HEK293 (cell line): ENCODE measurements around the gene AP5Z1.

ENCODE experiments used
- FEZF1 ChIP-seq: fragments of 450-650 bp; formaldehyde crosslinking; IDR thresholded peaks from 2 replicates; pipeline ENCODE4 v1.5.1; 2016; ENCODE audit warnings: missing biosample characterization, missing genetic modification characterization
- HOXD13 ChIP-seq: sonication (generic); formaldehyde crosslinking; IDR thresholded peaks from 2 replicates; pipeline ENCODE4 v1.8.0; 2022; ENCODE audit warnings: missing genetic modification reagents, borderline replicate concordance
- MZF1 ChIP-seq: fragments of 450-650 bp; formaldehyde crosslinking; IDR thresholded peaks from 2 replicates; pipeline ENCODE4 v1.5.1; 2017; ENCODE audit warnings: missing biosample characterization, missing genetic modification characterization, borderline replicate concordance
- SCRT2 ChIP-seq: fragments of 450-650 bp; formaldehyde crosslinking; IDR thresholded peaks from 2 replicates; pipeline ENCODE4 v1.5.1; 2016; ENCODE audit warnings: missing biosample characterization, missing genetic modification characterization
- TCF7L2 ChIP-seq: IDR thresholded peaks from 2 replicates; pipeline ENCODE4 v1.6.1; 2011; ENCODE audit warnings: low read depth, mild to moderate bottlenecking, inconsistent platforms, low read length, moderate library complexity, borderline replicate concordance
- YY2 ChIP-seq: fragments of 450-650 bp; formaldehyde crosslinking; IDR thresholded peaks from 2 replicates; pipeline ENCODE4 v1.5.1; 2016; ENCODE audit warnings: missing biosample characterization, missing genetic modification characterization
- ZBTB48 ChIP-seq: fragments of 450-650 bp; formaldehyde crosslinking; IDR thresholded peaks from 2 replicates; pipeline ENCODE4 v1.5.1; 2016; ENCODE audit warnings: missing biosample characterization, missing genetic modification characterization
- ZNF24 ChIP-seq: fragments of 450-650 bp; formaldehyde crosslinking; IDR thresholded peaks from 2 replicates; pipeline ENCODE4 v1.5.1; 2016; ENCODE audit warnings: missing biosample characterization, missing genetic modification characterization
- ZNF776 ChIP-seq: fragments of 450-650 bp; formaldehyde crosslinking; IDR thresholded peaks from 2 replicates; pipeline ENCODE4 v1.5.0; 2017; ENCODE audit warnings: missing biosample characterization, missing genetic modification characterization, borderline replicate concordance
- TF ChIP-seq, protein P1 (sequence below): fragments of 450-650 bp; formaldehyde crosslinking; IDR thresholded peaks from 2 replicates; pipeline ENCODE4 v1.5.1; 2016; ENCODE audit warnings: missing biosample characterization, missing genetic modification characterization
- TF ChIP-seq, protein P2 (sequence below): fragments of 450-650 bp; formaldehyde crosslinking; IDR thresholded peaks from 2 replicates; pipeline ENCODE4 v1.5.1; 2016; ENCODE audit warnings: missing biosample characterization, missing genetic modification characterization

DNA sequence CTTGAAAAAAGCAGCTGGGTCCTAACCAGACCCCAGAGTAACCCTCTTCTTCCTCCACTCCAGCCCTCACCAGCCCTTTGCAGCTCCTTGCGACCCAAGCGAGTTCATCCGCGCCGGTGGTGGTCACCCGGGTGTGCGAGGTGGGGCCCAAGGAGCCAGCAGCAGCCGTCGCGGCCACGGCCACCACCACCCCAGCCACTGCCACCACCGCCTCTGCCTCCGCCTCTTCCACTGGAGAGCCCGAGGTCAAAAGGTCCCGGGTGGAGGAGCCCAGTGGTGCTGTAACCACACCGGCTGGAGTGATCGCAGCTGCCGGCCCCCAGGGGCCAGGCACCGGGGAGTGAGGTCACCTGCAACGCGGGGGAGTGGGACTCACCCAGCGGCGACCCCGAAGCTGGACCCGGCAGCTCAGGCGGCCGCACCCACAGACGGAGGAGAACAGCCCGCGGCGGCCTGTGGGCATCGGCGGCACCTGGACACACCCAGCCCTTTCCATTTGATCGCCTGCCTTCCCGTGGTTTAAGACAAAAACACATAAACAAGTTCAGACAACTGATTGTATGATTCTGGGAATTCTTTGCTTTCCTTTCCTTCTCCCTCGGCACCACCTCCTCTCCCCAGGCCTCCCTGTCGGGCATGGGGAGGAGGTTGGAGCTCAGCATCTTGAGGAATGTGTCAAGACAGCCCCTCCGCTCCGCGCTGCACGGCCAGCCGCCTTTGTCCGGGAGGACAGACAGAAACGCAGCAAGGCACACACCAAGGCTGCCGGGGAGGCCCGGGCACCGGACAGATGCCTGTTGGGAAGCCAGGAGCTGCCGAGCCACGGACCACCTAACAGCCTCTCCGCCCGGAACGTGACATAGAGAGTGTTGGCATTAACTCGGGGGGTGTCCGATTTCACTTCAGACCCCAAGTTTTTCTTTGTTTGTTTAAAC is 13.0 kb upstream of the AP5Z1 start:
- TF ChIP-seq, protein P1, sequence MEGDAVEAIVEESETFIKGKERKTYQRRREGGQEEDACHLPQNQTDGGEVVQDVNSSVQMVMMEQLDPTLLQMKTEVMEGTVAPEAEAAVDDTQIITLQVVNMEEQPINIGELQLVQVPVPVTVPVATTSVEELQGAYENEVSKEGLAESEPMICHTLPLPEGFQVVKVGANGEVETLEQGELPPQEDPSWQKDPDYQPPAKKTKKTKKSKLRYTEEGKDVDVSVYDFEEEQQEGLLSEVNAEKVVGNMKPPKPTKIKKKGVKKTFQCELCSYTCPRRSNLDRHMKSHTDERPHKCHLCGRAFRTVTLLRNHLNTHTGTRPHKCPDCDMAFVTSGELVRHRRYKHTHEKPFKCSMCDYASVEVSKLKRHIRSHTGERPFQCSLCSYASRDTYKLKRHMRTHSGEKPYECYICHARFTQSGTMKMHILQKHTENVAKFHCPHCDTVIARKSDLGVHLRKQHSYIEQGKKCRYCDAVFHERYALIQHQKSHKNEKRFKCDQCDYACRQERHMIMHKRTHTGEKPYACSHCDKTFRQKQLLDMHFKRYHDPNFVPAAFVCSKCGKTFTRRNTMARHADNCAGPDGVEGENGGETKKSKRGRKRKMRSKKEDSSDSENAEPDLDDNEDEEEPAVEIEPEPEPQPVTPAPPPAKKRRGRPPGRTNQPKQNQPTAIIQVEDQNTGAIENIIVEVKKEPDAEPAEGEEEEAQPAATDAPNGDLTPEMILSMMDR (tag by site-specific recombination): no peak
- TF ChIP-seq YY2: no peak
- TF ChIP-seq, protein P2, sequence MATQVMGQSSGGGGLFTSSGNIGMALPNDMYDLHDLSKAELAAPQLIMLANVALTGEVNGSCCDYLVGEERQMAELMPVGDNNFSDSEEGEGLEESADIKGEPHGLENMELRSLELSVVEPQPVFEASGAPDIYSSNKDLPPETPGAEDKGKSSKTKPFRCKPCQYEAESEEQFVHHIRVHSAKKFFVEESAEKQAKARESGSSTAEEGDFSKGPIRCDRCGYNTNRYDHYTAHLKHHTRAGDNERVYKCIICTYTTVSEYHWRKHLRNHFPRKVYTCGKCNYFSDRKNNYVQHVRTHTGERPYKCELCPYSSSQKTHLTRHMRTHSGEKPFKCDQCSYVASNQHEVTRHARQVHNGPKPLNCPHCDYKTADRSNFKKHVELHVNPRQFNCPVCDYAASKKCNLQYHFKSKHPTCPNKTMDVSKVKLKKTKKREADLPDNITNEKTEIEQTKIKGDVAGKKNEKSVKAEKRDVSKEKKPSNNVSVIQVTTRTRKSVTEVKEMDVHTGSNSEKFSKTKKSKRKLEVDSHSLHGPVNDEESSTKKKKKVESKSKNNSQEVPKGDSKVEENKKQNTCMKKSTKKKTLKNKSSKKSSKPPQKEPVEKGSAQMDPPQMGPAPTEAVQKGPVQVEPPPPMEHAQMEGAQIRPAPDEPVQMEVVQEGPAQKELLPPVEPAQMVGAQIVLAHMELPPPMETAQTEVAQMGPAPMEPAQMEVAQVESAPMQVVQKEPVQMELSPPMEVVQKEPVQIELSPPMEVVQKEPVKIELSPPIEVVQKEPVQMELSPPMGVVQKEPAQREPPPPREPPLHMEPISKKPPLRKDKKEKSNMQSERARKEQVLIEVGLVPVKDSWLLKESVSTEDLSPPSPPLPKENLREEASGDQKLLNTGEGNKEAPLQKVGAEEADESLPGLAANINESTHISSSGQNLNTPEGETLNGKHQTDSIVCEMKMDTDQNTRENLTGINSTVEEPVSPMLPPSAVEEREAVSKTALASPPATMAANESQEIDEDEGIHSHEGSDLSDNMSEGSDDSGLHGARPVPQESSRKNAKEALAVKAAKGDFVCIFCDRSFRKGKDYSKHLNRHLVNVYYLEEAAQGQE (tag by site-specific recombination): no peak
- TF ChIP-seq ZNF24 (tag by site-specific recombination): no peak
- TF ChIP-seq ZNF776 (tag by site-specific recombination): no peak
- TF ChIP-seq HOXD13 (CRISPR knock-in tag): no peak
- TF ChIP-seq FEZF1 (tag by site-specific recombination): no peak
- TF ChIP-seq SCRT2 (tag by site-specific recombination): no peak
- TF ChIP-seq ZBTB48: no peak
- no peak for TF ChIP-seq MZF1 (tag by site-specific recombination)
- TF ChIP-seq TCF7L2: no peak
